ENCODE measurements around the gene SF3A2.

DNA sequence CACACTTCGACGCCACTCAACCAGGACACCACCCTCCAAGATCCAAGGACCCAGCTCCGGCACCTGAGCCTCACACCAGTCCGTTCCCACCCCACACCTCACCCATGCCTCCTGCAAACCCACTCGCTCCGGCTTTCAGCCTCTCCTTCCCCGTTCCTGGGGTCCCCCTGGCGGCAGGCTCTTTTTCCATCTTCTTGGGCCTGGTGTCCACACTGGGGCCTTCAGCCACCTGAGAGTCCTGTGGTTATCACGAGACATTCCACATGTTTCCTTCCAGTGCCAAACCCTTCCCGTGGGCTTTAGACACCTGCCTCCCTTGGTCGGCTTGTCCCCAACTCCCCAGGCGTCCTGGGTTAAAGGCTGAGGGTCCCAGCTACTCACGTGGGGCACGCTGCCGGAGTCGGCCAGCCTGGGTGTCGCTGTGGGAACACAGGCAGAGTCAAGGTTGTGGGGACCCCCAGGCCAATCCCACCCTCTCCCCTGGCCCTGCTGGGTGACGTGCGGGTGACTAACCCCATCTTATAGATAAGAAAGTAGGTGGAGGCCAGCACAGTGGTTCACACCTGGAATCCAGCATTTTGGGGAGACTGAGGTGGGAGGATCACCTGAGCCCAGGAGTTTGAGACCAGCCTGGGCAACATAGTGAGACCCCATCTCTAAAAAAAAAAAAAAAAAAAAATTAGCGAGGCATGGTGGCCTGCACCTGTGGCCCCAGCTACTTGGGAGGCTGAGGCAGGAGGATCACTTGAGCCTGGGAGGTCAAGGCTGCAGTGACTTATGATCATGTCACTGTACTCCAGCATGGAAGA lies 17.6 kb downstream of the SF3A2 start:
- no peak for TF ChIP-seq POLR2A (IDR thresholded peaks at IDR 0.05)
- TF ChIP-seq, protein P1, sequence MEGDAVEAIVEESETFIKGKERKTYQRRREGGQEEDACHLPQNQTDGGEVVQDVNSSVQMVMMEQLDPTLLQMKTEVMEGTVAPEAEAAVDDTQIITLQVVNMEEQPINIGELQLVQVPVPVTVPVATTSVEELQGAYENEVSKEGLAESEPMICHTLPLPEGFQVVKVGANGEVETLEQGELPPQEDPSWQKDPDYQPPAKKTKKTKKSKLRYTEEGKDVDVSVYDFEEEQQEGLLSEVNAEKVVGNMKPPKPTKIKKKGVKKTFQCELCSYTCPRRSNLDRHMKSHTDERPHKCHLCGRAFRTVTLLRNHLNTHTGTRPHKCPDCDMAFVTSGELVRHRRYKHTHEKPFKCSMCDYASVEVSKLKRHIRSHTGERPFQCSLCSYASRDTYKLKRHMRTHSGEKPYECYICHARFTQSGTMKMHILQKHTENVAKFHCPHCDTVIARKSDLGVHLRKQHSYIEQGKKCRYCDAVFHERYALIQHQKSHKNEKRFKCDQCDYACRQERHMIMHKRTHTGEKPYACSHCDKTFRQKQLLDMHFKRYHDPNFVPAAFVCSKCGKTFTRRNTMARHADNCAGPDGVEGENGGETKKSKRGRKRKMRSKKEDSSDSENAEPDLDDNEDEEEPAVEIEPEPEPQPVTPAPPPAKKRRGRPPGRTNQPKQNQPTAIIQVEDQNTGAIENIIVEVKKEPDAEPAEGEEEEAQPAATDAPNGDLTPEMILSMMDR (IDR thresholded peaks at IDR 0.05 in 8 of 11, conservative IDR thresholded peaks at IDR 0.05 in 3 of 11): no peak
